ENCODE results near the gene ARSK. TPM values are rescaled to one million over a fixed set of nuclear protein-coding genes. Genes with fewer than 3 reads are reported as not detected.

Gene ARSK
- polyA plus RNA-seq, 1 of the 3 experiments (the other 2 are of a cell fraction) = 5.6 TPM

DNA sequence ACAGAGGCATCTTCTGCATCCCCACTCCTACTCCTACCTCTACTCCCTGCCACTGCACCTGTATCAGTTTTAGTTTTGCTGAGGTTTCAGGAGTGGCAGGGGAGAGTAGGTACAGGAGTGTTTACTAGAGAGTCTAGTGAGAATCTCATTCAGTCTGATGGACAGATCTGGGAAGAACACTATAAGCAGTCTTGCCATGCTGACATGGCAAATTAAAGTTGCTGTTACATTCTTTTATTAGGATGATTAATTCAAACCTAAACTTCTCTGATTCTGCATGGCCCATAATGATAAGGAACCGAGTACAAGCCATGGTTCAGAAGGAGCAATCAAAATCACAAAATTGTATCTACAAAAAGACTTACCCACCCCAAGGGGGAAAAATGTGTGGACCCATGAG is 7.4 kb downstream of the ARSK start:
- no peak overlapping the region for H3K27ac ChIP-seq (ENCODE audit: low read depth in 2 of 2, low read length in 1 of 2)
- no peaks in the 10 kb centered on the region for H3K9me2 ChIP-seq
- H3K4me3 ChIP-seq (ENCODE audit: low read depth in 2 of 2, low read length in 1 of 2) = no peak overlapping the region
- CTCF ChIA-PET = no interaction called here
- H3F3A ChIP-seq (replicated peaks; ENCODE audit: insufficient read depth) = no peaks in the 10 kb centered on the region
- H3K27me3 ChIP-seq (ENCODE audit: insufficient read depth) = no peaks in the 10 kb centered on the region
- H4K20me1 ChIP-seq (ENCODE audit: insufficient read depth) = no peaks in the 10 kb centered on the region
- 0 out of 2 replicates have a peak, but pooled peaks cover 2% of the 10 kb centered on the region for H3K79me2 ChIP-seq (ENCODE audit: insufficient read depth)
- H3K9ac ChIP-seq = no peak overlapping the region
- H2AFZ ChIP-seq (ENCODE audit: low read depth) = no peak overlapping the region
- WGBS (ENCODE audit: low lambda C conversion rate) = 85% methylated on average over 1 of the region's 1 CpG
- no peaks in the 10 kb centered on the region for H3K9me3 ChIP-seq
- DNase-seq = no peak
- TF ChIP-seq RAD21 (IDR thresholded peaks at IDR 0.05; ENCODE audit: low read length) = no peak
- TF ChIP-seq NRF1 (IDR thresholded peaks at IDR 0.05; ENCODE audit: low read depth, low read length) = no peak
- TF ChIP-seq, protein P1, sequence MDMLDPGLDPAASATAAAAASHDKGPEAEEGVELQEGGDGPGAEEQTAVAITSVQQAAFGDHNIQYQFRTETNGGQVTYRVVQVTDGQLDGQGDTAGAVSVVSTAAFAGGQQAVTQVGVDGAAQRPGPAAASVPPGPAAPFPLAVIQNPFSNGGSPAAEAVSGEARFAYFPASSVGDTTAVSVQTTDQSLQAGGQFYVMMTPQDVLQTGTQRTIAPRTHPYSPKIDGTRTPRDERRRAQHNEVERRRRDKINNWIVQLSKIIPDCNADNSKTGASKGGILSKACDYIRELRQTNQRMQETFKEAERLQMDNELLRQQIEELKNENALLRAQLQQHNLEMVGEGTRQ (IDR thresholded peaks at IDR 0.05; ENCODE audit: borderline replicate concordance, low read depth, low read length) = no peak
- no peak for TF ChIP-seq MXI1 (IDR thresholded peaks at IDR 0.05; ENCODE audit: low read depth, low read length)
- TF ChIP-seq CHD2 (IDR thresholded peaks at IDR 0.05; ENCODE audit: low read length, partially characterized antibody) = no peak
- no peak for TF ChIP-seq RFX5 (IDR thresholded peaks at IDR 0.05; ENCODE audit: low read length)
- TF ChIP-seq EZH2phosphoT487 (IDR thresholded peaks at IDR 0.05; ENCODE audit: borderline replicate concordance, low read depth) = no peak
- TF ChIP-seq MEF2A (IDR thresholded peaks at IDR 0.05; ENCODE audit: borderline replicate concordance, low read depth) = no peak
- no peak for TF ChIP-seq NFIC (IDR thresholded peaks at IDR 0.05; ENCODE audit: borderline replicate concordance)
- TF ChIP-seq, protein P2, sequence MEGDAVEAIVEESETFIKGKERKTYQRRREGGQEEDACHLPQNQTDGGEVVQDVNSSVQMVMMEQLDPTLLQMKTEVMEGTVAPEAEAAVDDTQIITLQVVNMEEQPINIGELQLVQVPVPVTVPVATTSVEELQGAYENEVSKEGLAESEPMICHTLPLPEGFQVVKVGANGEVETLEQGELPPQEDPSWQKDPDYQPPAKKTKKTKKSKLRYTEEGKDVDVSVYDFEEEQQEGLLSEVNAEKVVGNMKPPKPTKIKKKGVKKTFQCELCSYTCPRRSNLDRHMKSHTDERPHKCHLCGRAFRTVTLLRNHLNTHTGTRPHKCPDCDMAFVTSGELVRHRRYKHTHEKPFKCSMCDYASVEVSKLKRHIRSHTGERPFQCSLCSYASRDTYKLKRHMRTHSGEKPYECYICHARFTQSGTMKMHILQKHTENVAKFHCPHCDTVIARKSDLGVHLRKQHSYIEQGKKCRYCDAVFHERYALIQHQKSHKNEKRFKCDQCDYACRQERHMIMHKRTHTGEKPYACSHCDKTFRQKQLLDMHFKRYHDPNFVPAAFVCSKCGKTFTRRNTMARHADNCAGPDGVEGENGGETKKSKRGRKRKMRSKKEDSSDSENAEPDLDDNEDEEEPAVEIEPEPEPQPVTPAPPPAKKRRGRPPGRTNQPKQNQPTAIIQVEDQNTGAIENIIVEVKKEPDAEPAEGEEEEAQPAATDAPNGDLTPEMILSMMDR (IDR thresholded peaks at IDR 0.05) = no peak
- TF ChIP-seq SIN3A (IDR thresholded peaks at IDR 0.05; ENCODE audit: borderline replicate concordance, low read depth, low read length) = no peak
- no peak overlapping the region for H3K4me2 ChIP-seq
- POLR2A ChIA-PET = no interaction called here
- peaks cover 0 to 7% of the 10 kb centered on the region in 2 experiments; a peak in 3 of 4 replicates for H3K4me1 ChIP-seq (ENCODE audit: control insufficient read depth in 1 of 2, insufficient read depth in 2 of 2, low read depth in 1 of 2, low read length in 1 of 2)
- peaks cover 5 to 9% of the 10 kb centered on the region in 2 experiments for H3K36me3 ChIP-seq (replicated peaks in 1 of 2; ENCODE audit: control insufficient read depth in 1 of 2, insufficient read depth in 2 of 2, low read length in 1 of 2)

DNA sequence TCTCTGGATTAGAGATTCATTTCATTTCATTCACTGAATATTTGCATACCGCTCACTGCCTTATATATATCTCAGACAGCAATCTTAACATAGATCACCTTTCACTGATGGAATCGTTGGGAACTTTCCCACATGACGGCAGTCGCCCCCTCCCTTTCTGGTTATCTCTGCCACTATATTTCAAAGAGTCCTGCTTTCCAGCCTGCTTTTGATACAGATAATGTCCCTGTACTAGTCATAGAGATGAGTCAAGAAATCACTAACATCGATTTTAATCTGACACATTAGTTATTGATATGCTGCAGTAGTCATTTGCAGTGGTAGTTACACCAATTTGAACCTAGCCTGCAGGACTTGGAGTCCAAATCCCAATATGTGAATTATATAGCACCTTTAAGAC is 8.5 kb downstream of the ARSK start:
- no peak overlapping the region for H3K4me3 ChIP-seq (ENCODE audit: low read depth in 2 of 2, low read length in 1 of 2)

More for the DNA sequence above, 8.5 kb downstream of the ARSK start:
- Histone ChIP-seq H4K20me1 (ENCODE audit: insufficient read depth) (no peaks in the 10 kb centered on the region), H3K27me3 (ENCODE audit: insufficient read depth) (no peaks in the 10 kb centered on the region), H3F3A (replicated peaks; ENCODE audit: insufficient read depth) (no peaks in the 10 kb centered on the region), H3K9ac (no peak overlapping the region), H3K9me2 (no peaks in the 10 kb centered on the region), H2AFZ (ENCODE audit: low read depth) (no peak overlapping the region), H3K4me1 (ENCODE audit: control insufficient read depth in 1 of 2, insufficient read depth in 2 of 2, low read depth in 1 of 2, low read length in 1 of 2) (no peaks in the 10 kb centered on the region; a peak in 1 of 4 replicates), H3K4me2 (no peak overlapping the region), H3K27ac (ENCODE audit: low read depth in 2 of 2, low read length in 1 of 2) (no peak overlapping the region), H3K79me2 (ENCODE audit: insufficient read depth) (no peaks in the 10 kb centered on the region), H3K36me3 (replicated peaks in 1 of 2; ENCODE audit: control insufficient read depth in 1 of 2, insufficient read depth in 2 of 2, low read length in 1 of 2) (peaks cover 14 to 19% of the 10 kb centered on the region in 2 experiments), H3K9me3 (no peaks in the 10 kb centered on the region)
- POLR2A ChIA-PET = no interaction called here
- WGBS (ENCODE audit: low lambda C conversion rate) = 82% methylated on average over 5 of the region's 5 CpGs
- TF ChIP-seq MEF2A (IDR thresholded peaks at IDR 0.05; ENCODE audit: borderline replicate concordance, low read depth) = no peak
- no peak for DNase-seq
- CTCF ChIA-PET = no interaction called here

Measured in SK-N-SH (cell line).